A673 (cell line): Measurements from ENCODE around the gene ACACA.

Source experiments
- CTCF ChIP-seq: fragments of 300-800, 200-600 bp; sonication (generic); conservative IDR thresholded peaks from 2 replicates; pipeline ENCODE4 v1.5.1; 2017; ENCODE audit warnings: low read depth, mild to moderate bottlenecking, antibody characterized with exemption, low read length, moderate library complexity, mixed read lengths
- EZH2 ChIP-seq: fragments of 200-600 bp; sonication (generic); IDR thresholded peaks from 2 replicates; pipeline ENCODE4 v1.6.1; 2017; ENCODE audit warnings: borderline replicate concordance, low read depth, mild to moderate bottlenecking, mixed read lengths, antibody characterized with exemption, low read length; ENCODE audit not compliant: poor library complexity, severe bottlenecking

GRCh38 chr17:37100231-37100630 lies 306.4 kb downstream of the ACACA start:
- no peak for TF ChIP-seq CTCF
- no peak for TF ChIP-seq EZH2
